ENCODE data around the gene VSIG1. TPM values are rescaled to one million over a fixed set of nuclear protein-coding genes. Genes with fewer than 3 reads are reported as not detected.
A peak's percentile ranks its signal among the peaks of the same experiment; 100 is the strongest.

VSIG1 gene
- total and polyA plus RNA-seq, 8 donors, result 0.58 to 402 (median 116) TPM

DNA sequence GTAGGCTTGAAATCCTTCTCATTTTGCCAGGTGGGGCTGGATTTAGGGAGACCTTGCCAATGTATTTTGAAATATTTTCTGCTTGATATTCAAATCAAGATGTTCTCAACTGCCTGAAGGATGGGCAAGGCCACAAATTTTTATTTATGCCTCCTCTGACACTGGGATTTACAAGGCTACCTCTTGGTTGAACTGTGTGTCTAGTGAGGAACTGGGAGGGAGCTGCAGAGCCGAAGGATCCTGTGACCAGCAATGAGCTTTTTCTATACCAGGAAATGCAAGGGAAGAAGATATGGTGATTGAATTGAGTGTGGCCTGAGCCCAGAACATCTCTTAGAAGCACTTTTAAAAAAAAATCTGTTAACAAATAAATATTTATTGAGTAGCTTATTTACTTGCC lies 14.9 kb downstream of the VSIG1 start:
- TF ChIP-seq EP300 (IDR thresholded peaks at IDR 0.05) (no peak), POLR2AphosphoS5 (IDR thresholded peaks at IDR 0.05) (no peak), POLR2A (IDR thresholded peaks at IDR 0.05) (no peak)
- TF ChIP-seq, protein P1, sequence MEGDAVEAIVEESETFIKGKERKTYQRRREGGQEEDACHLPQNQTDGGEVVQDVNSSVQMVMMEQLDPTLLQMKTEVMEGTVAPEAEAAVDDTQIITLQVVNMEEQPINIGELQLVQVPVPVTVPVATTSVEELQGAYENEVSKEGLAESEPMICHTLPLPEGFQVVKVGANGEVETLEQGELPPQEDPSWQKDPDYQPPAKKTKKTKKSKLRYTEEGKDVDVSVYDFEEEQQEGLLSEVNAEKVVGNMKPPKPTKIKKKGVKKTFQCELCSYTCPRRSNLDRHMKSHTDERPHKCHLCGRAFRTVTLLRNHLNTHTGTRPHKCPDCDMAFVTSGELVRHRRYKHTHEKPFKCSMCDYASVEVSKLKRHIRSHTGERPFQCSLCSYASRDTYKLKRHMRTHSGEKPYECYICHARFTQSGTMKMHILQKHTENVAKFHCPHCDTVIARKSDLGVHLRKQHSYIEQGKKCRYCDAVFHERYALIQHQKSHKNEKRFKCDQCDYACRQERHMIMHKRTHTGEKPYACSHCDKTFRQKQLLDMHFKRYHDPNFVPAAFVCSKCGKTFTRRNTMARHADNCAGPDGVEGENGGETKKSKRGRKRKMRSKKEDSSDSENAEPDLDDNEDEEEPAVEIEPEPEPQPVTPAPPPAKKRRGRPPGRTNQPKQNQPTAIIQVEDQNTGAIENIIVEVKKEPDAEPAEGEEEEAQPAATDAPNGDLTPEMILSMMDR (IDR thresholded peaks at IDR 0.05), result no peak
- Histone ChIP-seq H3K27ac (no peak overlapping the region), H3K4me3 (no peak overlapping the region), H3K9me3 (no peaks in the 10 kb centered on the region), H3K4me1 (peaks cover 0 to 4% (median 1%) of the 10 kb centered on the region in 4 donors), H3K27me3 (peaks cover 0 to 11% (median 0%) of the 10 kb centered on the region in 3 donors), H3K36me3 (peaks cover 0 to 10% (median 2%) of the 10 kb centered on the region in 4 donors)
- DNase-seq, result no peak
- intact Hi-C loops (cut with DNase I; ENCODE audit: low total_unique reads), result no loop called here
- WGBS, 5 donors, result 50 to 89% (median 56%) methylated on average over 1 of the region's 1 CpG

DNA sequence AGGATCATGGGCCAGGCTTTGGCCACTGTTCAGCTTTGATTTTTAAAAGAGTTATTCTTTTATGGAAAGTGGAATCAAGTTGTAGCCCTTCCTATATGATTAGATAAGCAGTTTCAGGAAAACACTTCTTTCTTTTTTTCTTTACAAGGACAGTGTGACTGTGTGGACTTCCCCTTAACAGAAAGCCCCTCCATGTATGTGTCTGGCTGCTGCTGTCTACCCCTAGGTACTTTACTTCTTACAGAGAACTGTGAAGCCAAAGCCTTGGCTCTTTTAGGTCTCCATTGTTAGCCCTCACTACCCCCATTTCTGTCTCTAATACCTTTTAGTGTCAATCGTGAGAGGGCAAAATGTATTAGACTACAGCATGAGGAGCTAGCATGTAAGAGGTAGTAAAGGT lies 19.1 kb downstream of the VSIG1 start:
- TF ChIP-seq, protein P1 (IDR thresholded peaks at IDR 0.05), result no peak
- no peak for TF ChIP-seq POLR2AphosphoS5 (IDR thresholded peaks at IDR 0.05)
- TF ChIP-seq POLR2A (IDR thresholded peaks at IDR 0.05), result no peak
- no peak for TF ChIP-seq EP300 (IDR thresholded peaks at IDR 0.05)
- WGBS, 5 donors, result 38 to 67% (median 50%) methylated on average over 1 of the region's 1 CpG
- Histone ChIP-seq H3K36me3 (peaks cover 0 to 10% (median 2%) of the 10 kb centered on the region in 4 donors), H3K27ac (no peak overlapping the region), H3K4me1 (peaks cover 0 to 4% (median 1%) of the 10 kb centered on the region in 4 donors), H3K4me3 (no peak overlapping the region), H3K9me3 (no peaks in the 10 kb centered on the region), H3K27me3 (peaks cover 0 to 6% (median 0%) of the 10 kb centered on the region in 3 donors)
- no peak for DNase-seq
- intact Hi-C loops (cut with DNase I; ENCODE audit: low total_unique reads), result no loop called here

- peaks cover 0 to 6% (median 0%) of the 10 kb centered on the region in 3 donors for H3K27me3 ChIP-seq
- TF ChIP-seq POLR2AphosphoS5 (IDR thresholded peaks at IDR 0.05), result no peak
- TF ChIP-seq, protein P1 (IDR thresholded peaks at IDR 0.05), result no peak
- no peak for TF ChIP-seq EP300 (IDR thresholded peaks at IDR 0.05)
- no peak for TF ChIP-seq POLR2A (IDR thresholded peaks at IDR 0.05)
- no peaks in the 10 kb centered on the region for H3K9me3 ChIP-seq
- H3K27ac ChIP-seq, result no peak overlapping the region
- 39 to 60% (median 54%) methylated on average over 1 to 2 of the region's 2 CpGs for WGBS, 5 donors
- peaks cover 0 to 10% (median 2%) of the 10 kb centered on the region in 4 donors for H3K36me3 ChIP-seq
- DNase-seq, result no peak
- intact Hi-C loops (cut with DNase I; ENCODE audit: low total_unique reads), result no loop called here
- H3K4me1 ChIP-seq, result peaks cover 0 to 4% (median 1%) of the 10 kb centered on the region in 4 donors
- no peak overlapping the region for H3K4me3 ChIP-seq
Measured at GRCh38 chrX:108064613-108065012, 19.7 kb downstream of the VSIG1 start.

GRCh38 chrX:108068121-108068520 lies 23.3 kb downstream of the VSIG1 start:
- Histone ChIP-seq H3K4me1 (peaks cover 0 to 2% (median under 1%) of the 10 kb centered on the region in 4 donors), H3K9me3 (no peaks in the 10 kb centered on the region), H3K36me3 (peaks cover 0 to 6% (median 0%) of the 10 kb centered on the region in 4 donors), H3K27me3 (no peaks in the 10 kb centered on the region), H3K27ac (peak overlapping the region in 1 of 5 donors; percentile 40), H3K4me3 (no peak overlapping the region)
- 42 to 64% (median 54%) methylated on average over 1 of the region's 1 CpG for whole genome bisulfite sequencing, 5 donors
- DNase-seq, result no peak
- TF ChIP-seq, protein P1 (IDR thresholded peaks at IDR 0.05), result no peak
- TF ChIP-seq EP300 (IDR thresholded peaks at IDR 0.05) (no peak), POLR2AphosphoS5 (IDR thresholded peaks at IDR 0.05) (no peak), POLR2A (IDR thresholded peaks at IDR 0.05) (no peak)
- intact Hi-C loops (cut with DNase I; ENCODE audit: low total_unique reads), result no loop called here

All from stomach (tissue), 9 donors.